HG03159 (cell line): ENCODE data around the gene NFE2L1.

Experiments
- ATAC-seq: cut with Tn5 transposase; IDR thresholded peaks from one replicate; pipeline ENCODE4 v1.9.1; 2021; ENCODE audit warnings: mild to moderate bottlenecking, moderate library complexity; ENCODE audit not compliant: unreplicated experiment

Gene NFE2L1

GRCh38 chr17:48046296-48046695 lies 1.9 kb upstream of the NFE2L1 start:
- no peak for ATAC-seq

- no peak for ATAC-seq
These were observed 932 bp upstream of the NFE2L1 start for GRCh38 chr17:48047113-48047740.

GRCh38 chr17:48048384-48049126 lies 396 bp downstream of the NFE2L1 start:
- peak; percentile 24 for ATAC-seq

- ATAC-seq: no peak
These were observed 3.1 kb downstream of the NFE2L1 start for GRCh38 chr17:48051283-48051682.

- ATAC-seq: no peak
These were observed 3.7 kb downstream of the NFE2L1 start for GRCh38 chr17:48051706-48052486.

- ATAC-seq: no peak
These were observed 5.0 kb downstream of the NFE2L1 start for GRCh38 chr17:48052956-48053757.

GRCh38 chr17:48053758-48054237 lies 5.6 kb downstream of the NFE2L1 start:
- ATAC-seq: no peak

- no peak for ATAC-seq
These were observed 6.4 kb downstream of the NFE2L1 start for GRCh38 chr17:48054238-48055185.

- ATAC-seq: no peak
These were observed 7.5 kb downstream of the NFE2L1 start for GRCh38 chr17:48055531-48056245.

- no peak for ATAC-seq
These were observed 8.1 kb downstream of the NFE2L1 start for GRCh38 chr17:48056246-48056745.

- ATAC-seq: no peak
These were observed 8.7 kb downstream of the NFE2L1 start for GRCh38 chr17:48056879-48057278.

GRCh38 chr17:48057626-48058025 lies 9.5 kb downstream of the NFE2L1 start:
- ATAC-seq: no peak

GRCh38 chr17:48058393-48059124 lies 10.4 kb downstream of the NFE2L1 start:
- ATAC-seq: no peak

GRCh38 chr17:48059125-48059668 lies 11.0 kb downstream of the NFE2L1 start:
- no peak for ATAC-seq

GRCh38 chr17:48060249-48060648 lies 12.1 kb downstream of the NFE2L1 start:
- no peak for ATAC-seq

- ATAC-seq: no peak
These were observed 14.1 kb downstream of the NFE2L1 start for GRCh38 chr17:48062273-48062672.

- no peak for ATAC-seq
These were observed 16.5 kb downstream of the NFE2L1 start for GRCh38 chr17:48064638-48065037.

GRCh38 chr17:48066192-48066591 lies 18.0 kb downstream of the NFE2L1 start:
- ATAC-seq: no peak
